Mesenchymal stem cell (in vitro differentiated cells and primary cell): Measurements from ENCODE around the gene NDRG4.

Experiments used
- DNase-seq: peaks from one replicate; pipeline ENCODE4 v3.0.0-alpha.2; 2013
- H2AFZ ChIP-seq: one replicate; pipeline ENCODE4 v1.6.1; 2013; ENCODE audit warnings: low read depth, mild to moderate bottlenecking, control low read depth, inconsistent platforms, low read length, moderate library complexity
- H2AK5ac ChIP-seq: 2 replicates; pipeline ENCODE4 v1.6.1; 2013; ENCODE audit warnings: low read length, moderate library complexity, mild to moderate bottlenecking, inconsistent platforms; ENCODE audit not compliant: severe bottlenecking
- H2BK120ac ChIP-seq: one replicate; pipeline ENCODE4 v1.6.1; 2013; ENCODE audit warnings: low read depth, mild to moderate bottlenecking, inconsistent platforms, low read length, moderate library complexity
- H2BK12ac ChIP-seq, 2 experiments: one replicate each; pipeline ENCODE4 v1.6.1; 2013; ENCODE audit warnings: inconsistent platforms in 2 of 2, low read length in 2 of 2, mild to moderate bottlenecking in 2 of 2, moderate library complexity in 2 of 2, control low read depth in 1 of 2
- H2BK15ac ChIP-seq: one replicate; pipeline ENCODE4 v1.6.1; 2013; ENCODE audit warnings: mild to moderate bottlenecking, low read depth, inconsistent platforms; ENCODE audit not compliant: poor library complexity, severe bottlenecking
- H2BK5ac ChIP-seq: 2 replicates; pipeline ENCODE4 v1.6.1; 2013; ENCODE audit warnings: low read depth, mild to moderate bottlenecking, low read length, control low read depth, inconsistent platforms; ENCODE audit not compliant: poor library complexity, severe bottlenecking
- H3K14ac ChIP-seq, 2 experiments: one replicate each; pipeline ENCODE4 v1.6.1; 2013; ENCODE audit warnings: inconsistent platforms in 2 of 2, low read length in 2 of 2, control low read depth in 1 of 2, mild to moderate bottlenecking in 1 of 2, moderate library complexity in 1 of 2
- H3K18ac ChIP-seq, 2 experiments: one replicate each; pipeline ENCODE4 v1.6.1; 2013; ENCODE audit warnings: inconsistent platforms in 2 of 2, low read length in 2 of 2, control low read depth in 1 of 2, low read depth in 1 of 2, mild to moderate bottlenecking in 1 of 2
- H3K23ac ChIP-seq, 2 experiments: one replicate each; pipeline ENCODE4 v1.6.1; 2013; ENCODE audit warnings: inconsistent platforms in 2 of 2, low read length in 2 of 2, mild to moderate bottlenecking in 2 of 2, moderate library complexity in 2 of 2, control low read depth in 1 of 2
- H3K27ac ChIP-seq: 2 replicates; pipeline ENCODE4 v1.5.1; 2013; ENCODE audit warnings: mild to moderate bottlenecking, moderate library complexity, low read length, control low read depth, inconsistent platforms; ENCODE audit not compliant: poor library complexity, severe bottlenecking
- H3K27me3 ChIP-seq, 2 experiments: 2 replicates each; pipeline versions ENCODE4 v1.6.1 to v1.7.0; 2013; ENCODE audit warnings: low read length in 2 of 2, mild to moderate bottlenecking in 2 of 2, moderate library complexity in 2 of 2, control low read depth in 1 of 2, inconsistent platforms in 1 of 2; ENCODE audit not compliant: control insufficient read depth in 1 of 2, insufficient read depth in 1 of 2
- H3K36me3 ChIP-seq, 2 experiments: 2 replicates each; pipeline versions ENCODE4 v1.6.1 to v1.7.0; 2013; ENCODE audit warnings: low read length in 2 of 2, control low read depth in 1 of 2, inconsistent platforms in 1 of 2, low read depth in 1 of 2, mild to moderate bottlenecking in 1 of 2; ENCODE audit not compliant: insufficient read depth in 2 of 2, control insufficient read depth in 1 of 2
- H3K4ac ChIP-seq, 2 experiments: one replicate each; pipeline ENCODE4 v1.6.1; 2013; ENCODE audit warnings: inconsistent platforms in 2 of 2, low read length in 2 of 2, mild to moderate bottlenecking in 2 of 2, moderate library complexity in 2 of 2, control low read depth in 1 of 2, low read depth in 1 of 2
- H3K4me1 ChIP-seq: 2 replicates; pipeline ENCODE4 v1.6.1; 2013; ENCODE audit warnings: low read depth, low read length, control low read depth; ENCODE audit not compliant: control insufficient read depth, insufficient read depth
- H3K4me2 ChIP-seq: 2 replicates; pipeline ENCODE4 v1.6.1; 2013; ENCODE audit warnings: low read length, mild to moderate bottlenecking, inconsistent platforms; ENCODE audit not compliant: poor library complexity, severe bottlenecking
- H3K4me3 ChIP-seq, 2 experiments: 2 replicates each; pipeline versions ENCODE4 v1.5.1 to v1.7.0; 2013; ENCODE audit warnings: low read length in 2 of 2, mild to moderate bottlenecking in 2 of 2, control low read depth in 1 of 2, low read depth in 1 of 2; ENCODE audit not compliant: insufficient read depth in 1 of 2
- H3K79me1 ChIP-seq: replicated peaks from 2 replicates; pipeline ENCODE4 v1.6.1; 2013; ENCODE audit warnings: mild to moderate bottlenecking, control low read depth, low read length, inconsistent platforms; ENCODE audit not compliant: poor library complexity, severe bottlenecking
- H3K9ac ChIP-seq: 2 replicates; pipeline ENCODE4 v1.7.0; 2013; ENCODE audit warnings: mild to moderate bottlenecking, low read length, moderate library complexity
- H3K9me3 ChIP-seq: 2 replicates; pipeline ENCODE4 v1.7.0; 2013; ENCODE audit warnings: mild to moderate bottlenecking, low read length; ENCODE audit not compliant: control insufficient read depth
- H4K8ac ChIP-seq: one replicate; pipeline ENCODE4 v1.6.1; 2013; ENCODE audit warnings: inconsistent platforms, mild to moderate bottlenecking, low read length, moderate library complexity
- H4K91ac ChIP-seq: one replicate; pipeline ENCODE4 v1.6.1; 2013; ENCODE audit warnings: mild to moderate bottlenecking, low read length, inconsistent platforms
- WGBS: methylation state at CpG from one replicate; pipeline ENCODE4 v1.1.7; 2013; ENCODE audit warnings: mixed read lengths; 5-methylcytosine and 5-hydroxymethylcytosine counted together

The NDRG4 gene

DNA sequence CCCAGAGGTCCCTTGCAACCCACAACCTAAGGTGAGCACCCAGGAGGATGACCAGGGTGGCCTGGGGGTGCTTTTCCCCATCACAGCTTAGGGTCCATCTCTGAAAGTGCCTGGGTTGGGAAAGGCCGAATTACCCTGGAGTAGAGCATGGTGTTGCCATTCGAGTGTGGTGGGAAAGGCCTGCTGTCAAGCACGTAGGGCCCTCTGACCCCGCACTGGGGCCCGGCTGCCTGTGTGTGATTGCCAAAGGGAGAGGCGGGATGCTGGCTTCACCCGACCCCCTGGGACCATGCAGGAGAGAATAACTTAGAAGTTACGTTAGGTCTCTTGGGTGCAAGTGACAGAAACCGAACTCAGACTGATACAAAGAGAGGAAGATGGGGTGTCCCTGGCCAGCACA is 27.7 kb upstream of the NDRG4 start:
- Histone ChIP-seq H3K18ac (no peak overlapping the region), H3K79me1 (no peaks in the 10 kb centered on the region), H3K4me3 (no peak overlapping the region), H2BK12ac (no peak overlapping the region), H2AK5ac (no peak overlapping the region), H2AFZ (no peak overlapping the region), H4K91ac (no peak overlapping the region), H3K36me3 (no peaks in the 10 kb centered on the region), H3K9ac (no peak overlapping the region), H3K23ac (no peak overlapping the region), H3K27ac (no peak overlapping the region), H3K4ac (no peak overlapping the region), H2BK5ac (no peak overlapping the region), H3K27me3 (peaks cover 45 to 56% of the 10 kb centered on the region in 2 experiments), H3K14ac (no peak overlapping the region), H2BK15ac (no peak overlapping the region), H3K4me2 (no peak overlapping the region), H4K8ac (no peak overlapping the region), H3K4me1 (no peaks in the 10 kb centered on the region), H3K9me3 (no peaks in the 10 kb centered on the region), H2BK120ac (no peak overlapping the region)
- 84% methylated on average over 9 of the region's 9 CpGs for WGBS
- DNase-seq: no peak

DNA sequence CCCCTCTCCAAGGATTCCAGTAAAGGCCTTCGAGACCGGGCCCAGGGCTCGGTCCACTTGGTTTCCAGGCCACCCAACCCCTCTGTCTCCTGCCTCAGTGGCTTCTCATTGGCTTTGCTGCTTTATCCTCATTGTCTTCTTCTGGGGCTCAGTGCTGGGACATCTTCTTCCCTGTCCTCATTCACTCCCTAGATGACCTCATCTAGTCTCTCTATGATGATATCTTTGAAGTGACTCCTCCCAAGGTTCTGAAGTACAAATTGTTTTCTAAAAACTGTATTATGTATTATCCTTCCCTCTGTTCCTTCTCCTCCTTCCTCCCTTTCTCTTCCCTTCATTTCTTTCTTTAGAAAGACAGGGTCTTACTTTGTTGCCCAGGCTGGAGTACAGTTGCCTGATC is 27.1 kb upstream of the NDRG4 start:
- Histone ChIP-seq H2AFZ (no peak overlapping the region), H3K79me1 (no peaks in the 10 kb centered on the region), H2BK5ac (no peak overlapping the region), H3K9ac (no peak overlapping the region), H4K91ac (no peak overlapping the region), H3K4ac (no peak overlapping the region), H2BK120ac (no peak overlapping the region), H3K27me3 (peaks cover 39 to 51% of the 10 kb centered on the region in 2 experiments), H2BK12ac (no peak overlapping the region), H3K4me1 (no peaks in the 10 kb centered on the region), H3K27ac (no peak overlapping the region), H4K8ac (no peak overlapping the region), H3K4me2 (no peak overlapping the region), H2BK15ac (no peak overlapping the region), H3K36me3 (no peaks in the 10 kb centered on the region), H3K4me3 (no peak overlapping the region), H2AK5ac (no peak overlapping the region), H3K14ac (no peak overlapping the region), H3K23ac (no peak overlapping the region), H3K18ac (no peak overlapping the region), H3K9me3 (no peaks in the 10 kb centered on the region)
- 85% methylated on average over 3 of the region's 3 CpGs for WGBS
- no peak for DNase-seq

DNA sequence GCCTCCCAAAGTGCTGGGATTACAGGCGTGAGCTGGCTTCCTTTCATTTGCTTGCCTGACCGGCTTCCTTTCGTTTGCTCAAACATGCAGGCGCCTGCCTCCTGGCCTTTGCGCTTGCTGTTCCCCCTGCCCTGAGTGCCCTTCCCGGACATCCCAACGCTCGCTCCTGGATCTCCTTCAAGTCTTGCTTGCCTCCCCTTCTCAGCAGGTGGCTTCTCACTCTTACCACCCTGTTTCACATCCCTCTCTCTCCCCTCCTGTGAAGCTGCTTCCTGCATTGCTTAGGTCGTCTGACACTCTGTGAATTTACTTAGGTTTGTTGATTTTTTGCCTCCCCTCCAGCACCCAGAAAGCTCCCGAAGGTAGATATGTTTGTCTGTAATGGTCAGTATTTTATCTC is 25.6 kb upstream of the NDRG4 start:
- no peak for DNase-seq
- no peak overlapping the region for H3K27ac ChIP-seq
- H3K18ac ChIP-seq: no peak overlapping the region
- H3K4me2 ChIP-seq: no peak overlapping the region
- no peak overlapping the region for H3K9ac ChIP-seq
- no peak overlapping the region for H2AK5ac ChIP-seq
- no peaks in the 10 kb centered on the region for H3K9me3 ChIP-seq
- no peak overlapping the region for H2BK5ac ChIP-seq
- no peaks in the 10 kb centered on the region for H3K79me1 ChIP-seq
- no peak overlapping the region for H3K14ac ChIP-seq
- no peak overlapping the region for H4K8ac ChIP-seq
- WGBS: 58% methylated on average over 9 of the region's 10 CpGs
- no peaks in the 10 kb centered on the region for H3K4me1 ChIP-seq
- no peak overlapping the region for H2BK12ac ChIP-seq
- H4K91ac ChIP-seq: no peak overlapping the region
- H3K4me3 ChIP-seq: no peak overlapping the region
- H2AFZ ChIP-seq: no peak overlapping the region
- H3K36me3 ChIP-seq: no peaks in the 10 kb centered on the region
- H2BK15ac ChIP-seq: no peak overlapping the region
- no peak overlapping the region for H3K4ac ChIP-seq
- H3K27me3 ChIP-seq: peaks cover 31 to 43% of the 10 kb centered on the region in 2 experiments
- no peak overlapping the region for H3K23ac ChIP-seq
- no peak overlapping the region for H2BK120ac ChIP-seq

DNA sequence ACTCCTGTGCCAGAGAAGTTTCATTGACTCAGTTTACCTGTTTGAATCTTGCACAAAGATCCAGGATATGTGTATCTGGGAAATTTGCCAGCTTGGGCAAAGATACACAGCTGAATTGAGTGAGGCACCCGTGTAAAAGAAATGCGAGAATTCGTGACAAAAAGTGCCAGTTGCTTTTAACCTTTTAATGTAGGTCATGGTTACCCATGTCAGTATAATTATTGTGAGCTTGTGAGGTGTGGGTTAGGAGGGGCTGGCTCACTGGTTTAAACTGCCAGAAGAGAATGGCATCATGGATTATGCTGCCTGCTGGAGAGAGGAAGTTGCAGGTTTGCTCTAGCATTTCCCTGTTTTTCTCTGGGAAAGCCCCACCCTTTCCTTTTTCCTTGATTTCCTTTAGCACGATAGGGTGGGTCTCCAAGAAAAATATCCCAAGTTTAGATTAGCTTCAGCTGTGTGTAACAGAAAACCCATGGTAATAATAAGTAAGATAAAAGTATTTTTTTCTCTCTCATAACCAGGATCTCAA is 24.8 kb upstream of the NDRG4 start:
- H2AFZ ChIP-seq: peak overlapping the region; percentile 5
- no peak overlapping the region for H3K4me3 ChIP-seq
- no peak overlapping the region for H4K8ac ChIP-seq
- no peaks in the 10 kb centered on the region for H3K79me1 ChIP-seq
- H3K27me3 ChIP-seq: peaks cover 26 to 48% of the 10 kb centered on the region in 2 experiments
- H3K18ac ChIP-seq: no peak overlapping the region
- no peak overlapping the region for H4K91ac ChIP-seq
- no peaks in the 10 kb centered on the region for H3K36me3 ChIP-seq
- H2BK12ac ChIP-seq: no peak overlapping the region
- WGBS: 83% methylated on average over 3 of the region's 4 CpGs
- H2BK15ac ChIP-seq: no peak overlapping the region
- no peak overlapping the region for H3K14ac ChIP-seq
- no peak overlapping the region for H3K4ac ChIP-seq
- no peak overlapping the region for H2BK5ac ChIP-seq
- H3K9me3 ChIP-seq: no peaks in the 10 kb centered on the region
- no peak overlapping the region for H2BK120ac ChIP-seq
- H3K23ac ChIP-seq: no peak overlapping the region
- H3K4me2 ChIP-seq: no peak overlapping the region
- H3K9ac ChIP-seq: no peak overlapping the region
- no peak overlapping the region for H2AK5ac ChIP-seq
- no peak overlapping the region for H3K27ac ChIP-seq
- H3K4me1 ChIP-seq: no peaks in the 10 kb centered on the region
- DNase-seq: no peak
